GM13976 (cell line): ENCODE data around the gene GPC5.

ENCODE experiments used
- DNase-seq: peaks from one replicate; pipeline ENCODE4 v3.0.0; 2012; ENCODE audit warnings: low spot score
- in situ Hi-C: fragments of 300-500 bp; cut with MboI; formaldehyde crosslinking; loops from one replicate; pipeline ENCODE4 v1.12.0; 2022; ENCODE audit warnings: low sequenced_read_pairs, mixed read lengths, inconsistent platforms; ENCODE audit not compliant: unreplicated experiment
- TF ChIP-seq, protein P1 (sequence below): IDR thresholded peaks from 2 replicates; pipeline ENCODE4 v1.5.1; 2012; ENCODE audit warnings: borderline replicate concordance, mild to moderate bottlenecking; ENCODE audit not compliant: insufficient read depth; ENCODE audit errors: extremely low read depth, missing control alignments, control extremely low read depth

GPC5 gene

DNA sequence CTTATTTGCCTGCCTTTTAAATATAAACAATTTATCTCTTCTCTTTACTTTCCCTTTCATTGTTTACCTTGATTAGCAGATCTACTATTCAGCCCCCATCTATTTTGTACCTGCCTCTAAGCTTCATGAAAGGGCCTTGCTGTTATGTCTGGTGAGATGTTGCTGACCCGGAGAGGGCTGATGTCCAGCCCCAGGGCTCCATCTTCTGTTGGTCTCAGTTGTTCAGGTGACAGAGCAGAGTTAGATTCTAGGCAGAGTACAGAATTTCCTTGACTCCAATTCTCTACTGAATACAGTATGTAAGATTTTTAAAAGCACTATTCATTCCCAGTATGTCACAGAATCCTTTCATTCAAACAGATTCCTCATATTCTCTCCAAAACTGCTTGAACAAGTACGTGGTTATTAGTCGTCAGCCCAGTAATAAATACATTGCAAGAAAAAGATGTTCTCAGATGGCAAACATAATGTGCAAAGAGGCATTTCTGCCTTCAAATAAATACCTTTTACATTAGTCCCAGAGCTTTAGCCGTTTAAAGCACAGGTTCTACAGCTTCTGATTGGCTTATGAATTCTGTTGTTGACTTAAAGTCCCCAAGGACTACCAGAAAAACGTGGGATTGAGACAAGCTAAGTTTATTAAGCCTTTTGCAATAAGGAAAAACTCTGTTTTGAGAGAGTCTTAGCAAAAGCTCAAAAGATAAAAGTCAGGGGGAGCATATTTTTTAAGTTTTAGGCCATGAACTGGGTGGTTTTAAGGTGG is 159.1 kb downstream of the GPC5 start:
- in situ Hi-C loops: no loop called here
- TF ChIP-seq, protein P1, sequence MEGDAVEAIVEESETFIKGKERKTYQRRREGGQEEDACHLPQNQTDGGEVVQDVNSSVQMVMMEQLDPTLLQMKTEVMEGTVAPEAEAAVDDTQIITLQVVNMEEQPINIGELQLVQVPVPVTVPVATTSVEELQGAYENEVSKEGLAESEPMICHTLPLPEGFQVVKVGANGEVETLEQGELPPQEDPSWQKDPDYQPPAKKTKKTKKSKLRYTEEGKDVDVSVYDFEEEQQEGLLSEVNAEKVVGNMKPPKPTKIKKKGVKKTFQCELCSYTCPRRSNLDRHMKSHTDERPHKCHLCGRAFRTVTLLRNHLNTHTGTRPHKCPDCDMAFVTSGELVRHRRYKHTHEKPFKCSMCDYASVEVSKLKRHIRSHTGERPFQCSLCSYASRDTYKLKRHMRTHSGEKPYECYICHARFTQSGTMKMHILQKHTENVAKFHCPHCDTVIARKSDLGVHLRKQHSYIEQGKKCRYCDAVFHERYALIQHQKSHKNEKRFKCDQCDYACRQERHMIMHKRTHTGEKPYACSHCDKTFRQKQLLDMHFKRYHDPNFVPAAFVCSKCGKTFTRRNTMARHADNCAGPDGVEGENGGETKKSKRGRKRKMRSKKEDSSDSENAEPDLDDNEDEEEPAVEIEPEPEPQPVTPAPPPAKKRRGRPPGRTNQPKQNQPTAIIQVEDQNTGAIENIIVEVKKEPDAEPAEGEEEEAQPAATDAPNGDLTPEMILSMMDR: no peak
- no peak for DNase-seq

- in situ Hi-C loops: no loop called here
- TF ChIP-seq, protein P1: no peak
- no peak for DNase-seq
These were observed 165.4 kb downstream of the GPC5 start for GRCh38 chr13:91563799-91564198.

DNA sequence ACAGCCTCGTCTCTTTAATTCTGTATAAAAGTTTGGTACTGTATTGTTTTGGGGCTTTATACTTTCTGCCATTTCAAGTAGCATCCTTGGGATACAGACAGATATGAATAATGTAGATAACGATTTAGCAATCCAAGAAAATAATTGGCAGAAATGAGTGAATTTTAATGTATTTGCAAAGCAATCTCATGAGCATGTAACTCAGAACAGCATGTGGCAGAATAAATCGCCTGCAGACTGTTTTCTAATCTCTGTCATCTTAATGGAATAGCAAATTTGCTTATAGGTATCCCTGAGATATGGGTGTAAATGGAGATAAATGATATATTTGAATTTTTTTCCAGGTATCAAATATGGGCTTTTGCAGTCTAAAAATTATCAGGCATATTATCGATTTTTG is 166.0 kb downstream of the GPC5 start:
- TF ChIP-seq, protein P1: no peak
- no peak for DNase-seq
- in situ Hi-C loops: no loop called here

- TF ChIP-seq, protein P1: no peak
- in situ Hi-C loops: no loop called here
- DNase-seq: no peak
These were observed 166.9 kb downstream of the GPC5 start for GRCh38 chr13:91565296-91565695.

DNA sequence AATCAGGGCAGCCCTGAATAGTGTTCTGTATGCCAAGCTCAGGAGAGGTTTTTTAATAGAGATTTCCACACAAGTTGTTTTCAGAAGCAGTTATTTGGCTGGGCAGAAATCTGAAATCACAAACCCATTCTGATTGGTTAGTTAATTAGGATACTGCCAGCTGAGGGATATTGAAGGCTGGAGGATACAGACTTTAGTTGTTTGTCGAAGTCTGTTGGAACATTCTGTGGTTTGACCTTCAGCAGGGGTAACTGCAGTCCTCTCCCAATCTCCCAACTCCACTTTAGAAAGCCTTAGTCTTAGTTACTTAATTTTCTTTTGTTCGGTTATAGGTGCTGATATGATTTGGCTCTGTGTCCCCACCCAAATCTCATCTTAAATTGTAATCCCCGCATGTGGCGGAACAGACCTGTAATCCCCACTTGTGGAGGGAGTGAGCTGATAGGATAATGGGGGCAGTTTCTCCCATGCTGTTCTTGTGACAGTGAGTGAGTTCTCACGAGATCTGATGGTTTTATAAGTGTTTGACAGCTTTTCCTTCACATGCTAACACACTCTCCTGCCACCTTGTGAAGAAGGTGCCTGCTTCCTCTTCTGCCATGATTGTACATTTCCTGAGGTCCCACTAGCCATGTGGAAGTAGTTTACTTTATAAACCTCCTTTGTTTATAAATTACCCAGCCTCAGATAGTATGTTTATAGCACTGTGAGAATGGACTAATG is 169.2 kb downstream of the GPC5 start:
- DNase-seq: no peak
- TF ChIP-seq, protein P1: no peak
- in situ Hi-C loops: no loop called here

- no peak for DNase-seq
- in situ Hi-C loops: no loop called here
- TF ChIP-seq, protein P1: no peak
These were observed 173.3 kb downstream of the GPC5 start for GRCh38 chr13:91571681-91572080.
